Cardiac fibroblast (primary cell): Measurements from ENCODE around the gene MORN2.
"Not testable (repeated sequence)": the region's sequence is repeated elsewhere in the genome, so short reads cannot be mapped to it uniquely, and the experiment has no call there.

Source experiments
- DNase-seq, 2 donors: peaks; one replicate each; pipeline versions ENCODE4 v3.0.0 to v3.0.0-alpha.2; 2010; ENCODE audit warnings: low read depth in 2 of 2
- H3K4me3 ChIP-seq, 2 donors: replicated peaks in 1 of 2; 1 replicate in 1 of 2; 2 replicates in 1 of 2; pipeline ENCODE4 v1.5.1; 2011; ENCODE audit warnings: low read depth in 2 of 2, low read length in 2 of 2, mild to moderate bottlenecking in 2 of 2, moderate library complexity in 1 of 2
- CTCF ChIP-seq: IDR thresholded peaks from one replicate; pipeline ENCODE4 v1.5.1; 2011; ENCODE audit warnings: low read depth, mild to moderate bottlenecking, low read length, inconsistent platforms

MORN2 gene

GRCh38 chr2:38875576-38876367 lies at the start of gene MORN2, which contains the start of gene DHX57:
TSS of gene MORN2 (plus strand) at chr2:38875976.
TSS of gene DHX57 (minus strand) at chr2:38875934. CDS start at chr2:38868405, 7,529 bp downstream.
- peak; percentile 84 for DNase-seq
- TF ChIP-seq CTCF: no peak
- H3K4me3 ChIP-seq: peak within 1 kb of the TSS; percentile 92 to 98

GRCh38 chr2:38827539-38828145 lies 48.1 kb upstream of the MORN2 start:
- peak; percentile 78 to 79 for DNase-seq
- H3K4me3 ChIP-seq: not testable (repeated sequence)

GRCh38 chr2:38828460-38828859 lies 47.3 kb upstream of the MORN2 start:
- no peak for TF ChIP-seq CTCF
- H3K4me3 ChIP-seq: no peak overlapping the region
- no peak for DNase-seq

GRCh38 chr2:38829971-38830370 lies 45.8 kb upstream of the MORN2 start:
- DNase-seq: no peak
- no peak overlapping the region for H3K4me3 ChIP-seq
- TF ChIP-seq CTCF: no peak

GRCh38 chr2:38830526-38831159 lies 45.1 kb upstream of the MORN2 start:
- DNase-seq: no peak

GRCh38 chr2:38835015-38835601 lies 40.7 kb upstream of the MORN2 start:
- H3K4me3 ChIP-seq: no peak overlapping the region
- DNase-seq: peak; percentile 45
- peak; percentile 44 for TF ChIP-seq CTCF

More at GRCh38 chr2:38830526-38831159, 45.1 kb upstream of the MORN2 start:
- H3K4me3 ChIP-seq: no peak overlapping the region
- TF ChIP-seq CTCF: no peak

GRCh38 chr2:38835990-38836389 lies 39.8 kb upstream of the MORN2 start:
- DNase-seq: no peak
- TF ChIP-seq CTCF: no peak
- H3K4me3 ChIP-seq: no peak overlapping the region
